OCI-LY1 (cell line): ENCODE data around the gene CAMTA1.

Experiments
- H2AFZ ChIP-seq: fragments of 200-600 bp; sonication (generic), shearing (Covaris generic); 2 replicates; pipeline ENCODE4 v1.6.0; 2014; ENCODE audit warnings: antibody characterized with exemption, mild to moderate bottlenecking, low read length
- H3F3A ChIP-seq: fragments of 200-600 bp; sonication (generic), shearing (Covaris generic); 2 replicates; pipeline ENCODE4 v1.6.0; 2014; ENCODE audit warnings: mild to moderate bottlenecking, antibody characterized with exemption, low read length, moderate library complexity; ENCODE audit not compliant: insufficient read depth
- H3K27ac ChIP-seq: fragments of 200-600 bp; sonication (generic); 2 replicates; pipeline ENCODE4 v1.5.1; 2014; ENCODE audit warnings: low read length, mixed run types, mild to moderate bottlenecking, low read depth; ENCODE audit not compliant: poor library complexity, severe bottlenecking
- H3K27me3 ChIP-seq: fragments of 200-600 bp; sonication (generic); 2 replicates; pipeline ENCODE4 v1.6.0; 2014; ENCODE audit warnings: antibody characterized with exemption, mild to moderate bottlenecking, low read length, moderate library complexity; ENCODE audit not compliant: insufficient read depth
- H3K36me3 ChIP-seq: fragments of 200-600 bp; sonication (generic); 2 replicates; pipeline ENCODE4 v1.6.1; 2014; ENCODE audit warnings: mild to moderate bottlenecking, antibody characterized with exemption, low read length, moderate library complexity, mixed read lengths; ENCODE audit not compliant: insufficient read depth
- H3K4me1 ChIP-seq: fragments of 200-600 bp; sonication (generic); 2 replicates; pipeline ENCODE4 v1.5.1; 2014; ENCODE audit warnings: mild to moderate bottlenecking, low read length, moderate library complexity; ENCODE audit not compliant: insufficient read depth, severe bottlenecking
- H3K4me2 ChIP-seq: fragments of 200-600 bp; sonication (generic), shearing (Covaris generic); 2 replicates; pipeline ENCODE4 v1.6.1; 2014; ENCODE audit warnings: low read length
- H3K4me3 ChIP-seq: fragments of 200-600 bp; sonication (generic); 2 replicates; pipeline ENCODE4 v1.5.1; 2014; ENCODE audit warnings: low read length, low read depth, mild to moderate bottlenecking, mixed read lengths; ENCODE audit not compliant: poor library complexity, severe bottlenecking
- H3K79me2 ChIP-seq: fragments of 200-600 bp; shearing (Covaris generic); 2 replicates; pipeline ENCODE4 v1.6.1; 2016; ENCODE audit warnings: mixed run types, low read length, mixed read lengths; ENCODE audit not compliant: insufficient read depth
- H3K9ac ChIP-seq: fragments of 200-600 bp; sonication (generic), shearing (Covaris generic); 2 replicates; pipeline ENCODE4 v1.6.1; 2014; ENCODE audit warnings: mild to moderate bottlenecking, low read length, mixed read lengths
- H3K9me2 ChIP-seq: fragments of 200-600 bp; sonication (generic), shearing (Covaris generic); 2 replicates; pipeline ENCODE4 v1.6.1; 2014; ENCODE audit warnings: low read depth, mild to moderate bottlenecking, low read length, mixed read lengths
- H3K9me3 ChIP-seq: fragments of 200-600 bp; shearing (Covaris generic); 2 replicates; pipeline ENCODE4 v1.6.1; 2014; ENCODE audit warnings: low read length, mixed read lengths
- H4K20me1 ChIP-seq: fragments of 200-600 bp; sonication (generic), shearing (Covaris generic); 2 replicates; pipeline ENCODE4 v1.6.0; 2016; ENCODE audit warnings: mild to moderate bottlenecking, low read length; ENCODE audit not compliant: insufficient read depth
- CTCF ChIP-seq: fragments of 200-600 bp; sonication (generic), shearing (Covaris generic); IDR thresholded peaks from 2 replicates; pipeline ENCODE4 v1.5.1; 2017; ENCODE audit warnings: mild to moderate bottlenecking, antibody characterized with exemption, low read length, moderate library complexity, mixed read lengths
- EZH2 ChIP-seq: fragments of 200-600 bp; sonication (generic), shearing (Covaris generic); IDR thresholded peaks from 2 replicates; pipeline ENCODE4 v1.8.0; 2017; ENCODE audit warnings: borderline replicate concordance, mixed run types, mild to moderate bottlenecking, antibody characterized with exemption, low read length, moderate library complexity, mixed read lengths

CAMTA1 gene

GRCh38 chr1:7375781-7376660, 590.8 kb downstream of the CAMTA1 start:
- H3K27me3 ChIP-seq = peaks cover 10% of the 10 kb centered on the region
- no peaks in the 10 kb centered on the region for H3F3A ChIP-seq
- no peak overlapping the region for H3K27ac ChIP-seq
- H3K79me2 ChIP-seq = no peaks in the 10 kb centered on the region
- H3K36me3 ChIP-seq = no peaks in the 10 kb centered on the region
- no peaks in the 10 kb centered on the region for H3K9me3 ChIP-seq
- no peaks in the 10 kb centered on the region for H3K4me1 ChIP-seq
- no peak overlapping the region for H3K4me3 ChIP-seq
- TF ChIP-seq CTCF (no peak), EZH2 (no peak)
- no peak overlapping the region for H3K4me2 ChIP-seq
- no peak overlapping the region for H3K9ac ChIP-seq
- H4K20me1 ChIP-seq = no peaks in the 10 kb centered on the region
- H2AFZ ChIP-seq = no peak overlapping the region
- H3K9me2 ChIP-seq = no peaks in the 10 kb centered on the region

- H3K4me1 ChIP-seq = no peaks in the 10 kb centered on the region
- no peak overlapping the region for H3K27ac ChIP-seq
- H3K4me2 ChIP-seq = no peak overlapping the region
- H4K20me1 ChIP-seq = no peaks in the 10 kb centered on the region
- no peak overlapping the region for H2AFZ ChIP-seq
- H3K9me2 ChIP-seq = no peaks in the 10 kb centered on the region
- H3K9ac ChIP-seq = no peak overlapping the region
- H3K9me3 ChIP-seq = no peaks in the 10 kb centered on the region
- TF ChIP-seq EZH2 (no peak), CTCF (no peak)
- no peak overlapping the region for H3K4me3 ChIP-seq
- H3F3A ChIP-seq = no peaks in the 10 kb centered on the region
- no peaks in the 10 kb centered on the region for H3K36me3 ChIP-seq
- peaks cover 10% of the 10 kb centered on the region for H3K27me3 ChIP-seq
- H3K79me2 ChIP-seq = no peaks in the 10 kb centered on the region
Measured at GRCh38 chr1:7376676-7377075, 591.4 kb downstream of the CAMTA1 start.

GRCh38 chr1:7378346-7379130, 593.3 kb downstream of the CAMTA1 start:
- Histone ChIP-seq H3F3A (no peaks in the 10 kb centered on the region), H3K36me3 (no peaks in the 10 kb centered on the region), H4K20me1 (no peaks in the 10 kb centered on the region), H3K4me1 (no peaks in the 10 kb centered on the region), H3K9me2 (no peaks in the 10 kb centered on the region), H3K4me2 (no peak overlapping the region), H3K4me3 (no peak overlapping the region), H3K9ac (no peak overlapping the region), H3K79me2 (no peaks in the 10 kb centered on the region), H3K9me3 (no peaks in the 10 kb centered on the region), H3K27ac (no peak overlapping the region), H2AFZ (no peak overlapping the region), H3K27me3 (peaks cover 4% of the 10 kb centered on the region; the same call in 1 of the 2 replicates)
- TF ChIP-seq EZH2 (no peak), CTCF (no peak)
